ENCODE results near the gene LSM5.
A peak's percentile ranks its signal among the peaks of the same experiment; 100 is the strongest.

DNA sequence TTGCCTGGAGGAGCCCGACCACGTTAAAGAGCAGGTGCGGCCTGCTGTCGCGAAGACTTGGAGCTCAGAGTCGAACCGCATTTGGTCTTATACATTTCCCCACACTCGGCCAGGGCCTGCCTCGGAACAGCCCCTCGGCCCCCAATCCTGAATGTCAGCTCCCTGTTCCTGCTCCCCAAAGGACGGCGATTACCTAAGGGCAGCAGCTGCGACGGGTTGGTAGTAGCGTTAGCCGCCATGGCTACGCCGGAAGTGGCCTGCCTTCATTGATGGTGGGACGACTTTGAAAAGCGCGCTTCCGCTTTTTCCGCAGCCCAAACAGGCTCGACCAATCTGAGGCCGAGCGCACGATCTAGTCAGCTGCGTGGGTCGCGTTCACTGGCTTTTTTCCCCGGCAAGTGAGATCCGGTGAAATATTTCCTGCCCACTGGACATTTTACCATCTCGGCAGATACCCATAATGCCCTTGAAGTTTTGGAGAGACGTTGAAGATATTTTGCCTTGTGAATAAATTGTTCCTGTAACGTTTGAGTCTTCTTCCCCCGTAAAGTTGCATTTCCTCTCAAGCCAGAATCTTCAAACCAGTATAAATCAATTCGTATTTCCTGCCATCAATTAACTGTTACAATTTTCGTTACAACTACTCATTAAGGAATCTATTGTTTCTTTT lies at the start of gene LSM5:
- TF ChIP-seq RAD21 (IDR thresholded peaks at IDR 0.05; ENCODE audit: low read depth) = peak; percentile 4; the same call in 1 of the 2 replicates
- TF ChIP-seq EZH2 (IDR thresholded peaks at IDR 0.05) = no peak

All from HCT116 (cell line).